ENCODE data around the gene COL25A1. TPM values are rescaled to one million over a fixed set of nuclear protein-coding genes. Genes with fewer than 3 reads are reported as not detected.
A peak's percentile ranks its signal among the peaks of the same experiment; 100 is the strongest.

COL25A1 gene
- total RNA-seq, 1 experiment from 2014 or later, result not detected

DNA sequence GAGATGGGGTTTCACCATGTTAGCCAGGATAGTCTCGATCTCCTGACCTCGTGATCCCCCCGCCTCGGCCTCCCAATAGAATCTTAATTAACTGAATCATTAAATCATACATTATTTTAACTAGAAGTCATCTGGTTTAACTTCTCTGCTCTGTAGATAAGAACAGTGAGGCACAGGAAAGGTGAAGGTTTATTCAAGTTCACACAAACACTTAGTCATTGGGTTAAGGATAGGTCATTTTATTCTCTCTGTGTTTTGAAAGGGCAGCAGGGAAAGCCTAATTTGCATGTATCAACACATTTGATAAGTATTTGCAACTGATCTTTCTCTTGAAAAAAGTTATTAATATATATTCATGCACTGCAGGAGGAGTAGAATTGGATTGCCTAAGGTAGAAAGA lies 538.5 kb downstream of the COL25A1 start:
- no peak for DNase-seq (ENCODE audit: low read depth)

DNA sequence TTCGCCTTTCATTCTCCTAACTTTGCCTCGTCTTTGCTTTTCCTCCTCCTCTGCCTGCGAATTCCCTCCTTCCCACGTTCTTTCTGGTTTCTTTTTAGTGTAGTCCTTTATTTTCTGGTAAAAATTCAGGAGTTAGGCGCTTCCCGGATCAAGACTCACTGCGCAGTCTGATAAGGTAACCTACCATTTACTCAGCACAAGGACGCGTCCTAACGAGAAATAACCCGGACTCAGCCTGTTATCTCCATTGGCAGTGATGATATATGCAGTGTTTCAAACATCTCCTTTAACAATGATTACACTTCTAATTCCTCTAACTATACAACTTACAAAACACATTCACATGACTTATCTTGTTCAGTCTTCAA lies 539.2 kb downstream of the COL25A1 start:
- no peak for DNase-seq (ENCODE audit: low read depth)

DNA sequence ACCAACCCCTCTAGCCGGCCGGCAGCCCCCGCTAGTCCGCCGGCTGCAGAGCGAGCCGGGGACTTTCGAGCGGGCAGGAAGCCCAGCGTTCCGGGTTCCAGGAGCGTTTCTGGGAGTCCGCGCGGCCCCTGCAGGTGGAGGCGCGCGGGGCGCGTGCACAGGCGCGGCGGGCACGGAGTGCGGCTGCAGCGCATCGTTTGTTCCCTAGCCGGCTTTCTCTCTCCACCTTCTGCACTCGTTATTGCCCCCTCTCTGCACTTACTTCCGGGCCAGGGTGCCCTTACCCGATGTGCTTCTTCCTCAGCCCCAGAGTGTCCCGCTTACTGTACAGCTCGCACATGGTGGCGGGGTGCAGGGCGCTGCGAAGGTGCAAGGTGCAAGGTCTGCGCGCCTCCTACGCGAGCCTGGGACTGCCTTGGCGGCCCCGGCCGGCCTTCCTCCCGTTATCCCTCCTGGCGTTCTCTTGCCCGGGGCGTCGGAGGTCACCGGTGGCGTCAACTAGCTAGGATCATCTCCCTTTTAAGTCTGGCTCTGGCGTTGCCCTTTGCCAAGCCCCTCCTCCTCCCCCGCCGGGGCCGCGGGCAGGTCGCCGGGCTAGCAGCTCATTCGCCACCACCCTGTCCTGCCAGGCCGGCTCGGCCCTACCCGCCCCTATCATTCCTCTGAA lies 539.8 kb downstream of the COL25A1 start, which contains the start of gene ETNPPL:
ETNPPL (minus strand) TSS at position 495 of the 667 bp plus-strand sequence; CDS start at position 340, 155 bp downstream.
- DNase-seq (ENCODE audit: low read depth), result peak; percentile 4

Other genes with a start within 250 kb of the COL25A1 start
- 15.4 and 21.1 TPM in 2 replicates for gene SEC24B, start 131.2 kb upstream of the COL25A1 start, total RNA-seq (2014; rRNA removed; shearing (Covaris generic))

All from RPMI7951 (cell line).